Liver (tissue), 9 donors: ENCODE data around the gene AFDN. TPM values are rescaled to one million over a fixed set of nuclear protein-coding genes. Genes with fewer than 3 reads are reported as not detected.

ENCODE experiments used
- DNase-seq: peaks from one replicate; pipeline ENCODE4 v3.0.0-alpha.2; 2017; ENCODE audit warnings: low spot score
- H3K27ac ChIP-seq, 2 donors: one replicate each; pipeline ENCODE4 v1.7.0; 2013; ENCODE audit warnings: inconsistent platforms in 2 of 2, low read length in 2 of 2, control low read depth in 1 of 2, low read depth in 1 of 2, mild to moderate bottlenecking in 1 of 2
- H3K27me3 ChIP-seq, 4 donors: one replicate each; pipeline versions ENCODE4 v1.6.1 to v1.7.0; 2013; ENCODE audit warnings: low read length in 3 of 4, inconsistent platforms in 1 of 4, mild to moderate bottlenecking in 1 of 4, moderate library complexity in 1 of 4; ENCODE audit not compliant: control insufficient read depth in 4 of 4, insufficient read depth in 4 of 4
- H3K36me3 ChIP-seq, 4 donors: one replicate each; pipeline versions ENCODE4 v1.6.1 to v1.7.0; 2013; ENCODE audit warnings: low read length in 3 of 4, mild to moderate bottlenecking in 3 of 4, low read depth in 1 of 4, moderate library complexity in 1 of 4; ENCODE audit not compliant: control insufficient read depth in 4 of 4, insufficient read depth in 3 of 4
- H3K4me1 ChIP-seq, 4 donors: one replicate each; pipeline versions ENCODE4 v1.6.1 to v1.7.0; 2013; ENCODE audit warnings: low read length in 3 of 4, mild to moderate bottlenecking in 3 of 4, moderate library complexity in 1 of 4; ENCODE audit not compliant: control insufficient read depth in 4 of 4, insufficient read depth in 4 of 4
- H3K4me3 ChIP-seq, 3 donors: one replicate each; pipeline versions ENCODE4 v1.6.1 to v1.7.0; 2013; ENCODE audit warnings: low read length in 3 of 3, control low read depth in 1 of 3, low read depth in 1 of 3, mild to moderate bottlenecking in 1 of 3
- H3K9ac ChIP-seq, 2 donors: one replicate each; pipeline ENCODE4 v1.7.0; 2013; ENCODE audit warnings: low read length in 2 of 2, mild to moderate bottlenecking in 2 of 2, moderate library complexity in 2 of 2, control low read depth in 1 of 2, low read depth in 1 of 2
- H3K9me3 ChIP-seq, 4 donors: one replicate each; pipeline versions ENCODE4 v1.6.1 to v1.7.0; 2013; ENCODE audit warnings: low read length in 3 of 4; ENCODE audit not compliant: control insufficient read depth in 4 of 4
- ATF3 ChIP-seq: IDR thresholded peaks from 2 replicates; pipeline ENCODE4 v1.6.1; 2016; ENCODE audit warnings: antibody characterized with exemption
- CTCF ChIP-seq: fragments of 150-350 bp; IDR thresholded peaks from 2 replicates; pipeline ENCODE4 v1.5.1; 2017; ENCODE audit warnings: improper control_type of control experiment, low read depth, low read length; ENCODE audit not compliant: missing input control
- EGR1 ChIP-seq, 2 donors: IDR thresholded peaks; 2 replicates each; pipeline ENCODE4 v1.6.1; 2016 to 2018; ENCODE audit warnings: antibody characterized with exemption in 2 of 2, low read depth in 2 of 2
- FOXA1 ChIP-seq: IDR thresholded peaks from 2 replicates; pipeline ENCODE4 v1.6.1; 2016; ENCODE audit warnings: antibody characterized with exemption
- FOXA2 ChIP-seq: IDR thresholded peaks from 2 replicates; pipeline ENCODE4 v1.6.1; 2016; ENCODE audit warnings: antibody characterized with exemption
- GABPA ChIP-seq, 2 donors: IDR thresholded peaks in 1 of 2; conservative IDR thresholded peaks in 1 of 2; 2 replicates each; pipeline ENCODE4 v1.6.1; 2016; ENCODE audit warnings: antibody characterized with exemption in 2 of 2, mild to moderate bottlenecking in 1 of 2, moderate library complexity in 1 of 2
- HNF4A ChIP-seq, 2 donors: conservative IDR thresholded peaks; 2 replicates each; pipeline ENCODE4 v1.6.1; 2016; ENCODE audit warnings: antibody characterized with exemption in 2 of 2, mild to moderate bottlenecking in 2 of 2
- HNF4G ChIP-seq: IDR thresholded peaks from 2 replicates; pipeline ENCODE4 v1.6.1; 2016; ENCODE audit warnings: antibody characterized with exemption
- JUND ChIP-seq, 2 donors: IDR thresholded peaks; 2 replicates each; pipeline ENCODE4 v1.6.1; 2016; ENCODE audit warnings: antibody characterized with exemption in 2 of 2
- MAX ChIP-seq: IDR thresholded peaks from 2 replicates; pipeline ENCODE4 v1.6.1; 2016; ENCODE audit warnings: antibody characterized with exemption
- NR2F2 ChIP-seq: IDR thresholded peaks from 2 replicates; pipeline ENCODE4 v1.6.1; 2016; ENCODE audit warnings: antibody characterized with exemption
- RAD21 ChIP-seq, 2 donors: IDR thresholded peaks; 2 replicates each; pipeline ENCODE4 v1.6.1; 2016; ENCODE audit warnings: antibody characterized with exemption in 2 of 2, mild to moderate bottlenecking in 2 of 2
- REST ChIP-seq: IDR thresholded peaks from 2 replicates; pipeline ENCODE4 v1.6.1; 2016; ENCODE audit warnings: antibody characterized with exemption, mild to moderate bottlenecking
- RXRA ChIP-seq, 2 donors: IDR thresholded peaks; 2 replicates each; pipeline ENCODE4 v1.6.1; 2017 to 2018; ENCODE audit warnings: antibody characterized with exemption in 2 of 2, mild to moderate bottlenecking in 1 of 2
- SP1 ChIP-seq: IDR thresholded peaks from 2 replicates; pipeline ENCODE4 v1.6.1; 2018; ENCODE audit warnings: antibody characterized with exemption, mild to moderate bottlenecking
- TAF1 ChIP-seq: conservative IDR thresholded peaks from 2 replicates; pipeline ENCODE4 v1.6.1; 2016; ENCODE audit warnings: antibody characterized with exemption, mild to moderate bottlenecking
- YY1 ChIP-seq: IDR thresholded peaks from 2 replicates; pipeline ENCODE4 v1.6.1; 2016; ENCODE audit warnings: antibody characterized with exemption, mild to moderate bottlenecking
- ZBTB33 ChIP-seq: IDR thresholded peaks from 2 replicates; pipeline ENCODE4 v1.6.1; 2016; ENCODE audit warnings: antibody characterized with exemption
- WGBS: extraction: QIAGEN DNeasy Blood & Tissue Kit; methylation state at CpG from one replicate; pipeline ENCODE4 v1.1.7; 2013; 5-methylcytosine and 5-hydroxymethylcytosine counted together
- polyA plus RNA-seq, 2 donors: library from polyadenylated mRNA; stranded (reverse) in 1 of 2; unstranded in 1 of 2; fragments of 200-250 nt in 1 of 2; fragments of >200 nt in 1 of 2; fragmentation: Nextera tagmentation in 1 of 2; extraction: Ambion mirVana in 1 of 2; gene quantifications; one replicate each; pipeline versions ENCODE4 v1.2.1 to v1.2.3, GENCODE V29; 2013 to 2015
- total RNA-seq, 2 donors: library from RNA; depleted of rRNA; stranded (reverse); fragments of >200 nt; gene quantifications; one replicate each; pipeline ENCODE4 v1.2.3, GENCODE V29; 2014
- donor health status: healthy.
- donor health status: healthy.
- donor health status: healthy.
- donor health status: healthy.
- donor health status: healthy.

AFDN gene
- total and polyA plus RNA-seq, 4 donors = 21.3 to 145 (median 29.3) TPM

GRCh38 chr6:167795874-167796191, 30.9 kb upstream of the AFDN start:
- Histone ChIP-seq H3K36me3 (no peaks in the 10 kb centered on the region), H3K9ac (peak overlapping the region in 1 of 2 donors; percentile 59), H3K4me1 (peaks cover 6 to 55% (median 35%) of the 10 kb centered on the region in 4 donors), H3K27me3 (no peaks in the 10 kb centered on the region), H3K4me3 (peak overlapping the region; percentile 53 to 73 (median 72)), H3K27ac (peak overlapping the region; percentile 83 to 91), H3K9me3 (no peaks in the 10 kb centered on the region)
- TF ChIP-seq CTCF (no peak), EGR1 (IDR thresholded peaks at IDR 0.05; ENCODE audit: low read depth in 2 of 2) (no peak), NR2F2 (no peak)
- no peak for DNase-seq
- WGBS = 40% methylated on average over 10 of the region's 10 CpGs

- Histone ChIP-seq H3K36me3 (no peaks in the 10 kb centered on the region), H3K4me1 (peaks cover 6 to 51% (median 33%) of the 10 kb centered on the region in 4 donors), H3K27me3 (no peaks in the 10 kb centered on the region), H3K27ac (peak overlapping the region; percentile 83 to 91), H3K9me3 (no peaks in the 10 kb centered on the region), H3K9ac (peak overlapping the region in 1 of 2 donors; percentile 46), H3K4me3 (peak overlapping the region; percentile 53 to 73 (median 72))
- WGBS = 21% methylated on average over 43 of the region's 43 CpGs
- peak; percentile 41 for TF ChIP-seq YY1
- TF ChIP-seq CTCF = no peak
- peak; percentile 59 to 77 for TF ChIP-seq RAD21 (IDR thresholded peaks at IDR 0.05)
- TF ChIP-seq HNF4A (conservative IDR thresholded peaks at IDR 0.05) = peak; percentile 81 to 85
- TF ChIP-seq TAF1 = peak; percentile 90
- TF ChIP-seq GABPA (IDR thresholded peaks at IDR 0.05 in 1 of 2, conservative IDR thresholded peaks at IDR 0.05 in 1 of 2) = no peak
- peak in 1 of 2 donors; percentile 48 for TF ChIP-seq EGR1 (IDR thresholded peaks at IDR 0.05; ENCODE audit: low read depth in 2 of 2)
- no peak for TF ChIP-seq HNF4G
- TF ChIP-seq ZBTB33 = no peak
- peak; percentile 84 for TF ChIP-seq SP1
- TF ChIP-seq MAX = peak; percentile 90
- TF ChIP-seq FOXA2 = no peak
- peak; percentile 43 for TF ChIP-seq FOXA1
- peak; percentile 98 to 99 for TF ChIP-seq RXRA (IDR thresholded peaks at IDR 0.05)
- TF ChIP-seq REST = peak; percentile 90
- peak; percentile 59 for TF ChIP-seq NR2F2
- no peak for TF ChIP-seq JUND (IDR thresholded peaks at IDR 0.05)
- no peak for TF ChIP-seq ATF3
- DNase-seq = no peak
These were observed 30.3 kb upstream of the AFDN start for GRCh38 chr6:167796192-167796981.
